Activated effector memory CD4-positive, alpha-beta T cell treated with Interleukin-2 at 50 U/mL for 16 hours (primary cell): ENCODE data around the gene SALL1.

Experiments used
- DNase-seq: peaks from one replicate; pipeline ENCODE4 v3.0.0-alpha.2; 2020

SALL1 gene

DNA sequence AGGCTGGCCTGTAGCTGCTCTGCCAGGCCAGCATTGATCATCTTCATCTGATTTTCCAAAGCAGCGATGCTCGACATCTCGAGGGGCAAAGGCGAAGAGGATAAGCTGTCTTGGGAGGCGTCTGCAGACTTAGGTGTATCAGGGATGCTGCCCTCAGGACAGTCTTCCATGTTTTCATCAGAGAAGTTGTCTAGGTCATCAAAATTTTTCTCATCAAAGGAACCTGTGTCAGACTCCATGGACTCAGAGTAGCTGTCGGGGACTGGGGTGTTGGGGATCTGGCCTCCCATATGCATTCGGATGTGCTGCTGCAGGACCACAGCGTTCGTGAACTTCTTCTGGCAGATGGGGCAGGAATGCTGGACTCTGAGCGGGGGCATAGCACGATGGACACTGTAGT is 11.5 kb downstream of the SALL1 start:
- DNase-seq = no peak

DNA sequence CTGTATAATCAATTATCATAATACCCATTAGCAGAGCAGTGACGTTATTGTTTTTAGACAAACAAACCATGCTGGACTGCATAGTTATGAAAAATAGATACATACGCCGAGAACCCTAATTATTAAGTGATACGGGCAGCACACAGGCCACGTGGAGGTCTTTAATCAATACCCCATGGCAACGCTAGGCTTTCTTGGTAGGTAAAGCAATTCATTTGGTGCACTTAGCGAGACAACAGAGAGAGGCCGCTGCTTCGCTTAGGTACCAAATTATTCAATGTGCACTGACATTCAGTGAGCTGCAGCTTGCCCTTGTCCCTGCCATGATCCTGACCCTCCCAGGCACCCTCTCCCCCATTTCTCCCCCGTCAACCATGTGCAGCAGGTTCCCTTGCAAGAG is 12.9 kb downstream of the SALL1 start:
- no peak for DNase-seq

DNA sequence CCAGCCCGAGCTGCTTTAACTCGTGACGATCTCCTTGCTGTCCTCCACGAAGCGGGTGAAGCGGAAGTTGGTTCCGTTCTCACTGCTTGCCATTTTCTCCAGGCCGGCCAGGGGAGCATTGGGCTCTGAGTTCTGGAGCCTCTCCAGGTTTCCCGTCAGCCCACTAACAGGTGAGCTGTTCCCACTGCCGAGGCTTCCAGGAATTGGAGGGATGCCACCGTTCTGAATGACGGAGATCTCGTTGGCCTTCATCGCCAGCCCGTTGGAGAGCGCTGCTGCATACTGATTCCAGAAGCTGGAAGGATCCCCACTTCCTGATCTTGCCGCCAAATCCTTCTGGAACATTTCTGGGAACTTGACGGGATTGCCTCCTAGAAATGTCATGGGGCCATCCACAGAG is 14.0 kb downstream of the SALL1 start:
- no peak for DNase-seq

DNA sequence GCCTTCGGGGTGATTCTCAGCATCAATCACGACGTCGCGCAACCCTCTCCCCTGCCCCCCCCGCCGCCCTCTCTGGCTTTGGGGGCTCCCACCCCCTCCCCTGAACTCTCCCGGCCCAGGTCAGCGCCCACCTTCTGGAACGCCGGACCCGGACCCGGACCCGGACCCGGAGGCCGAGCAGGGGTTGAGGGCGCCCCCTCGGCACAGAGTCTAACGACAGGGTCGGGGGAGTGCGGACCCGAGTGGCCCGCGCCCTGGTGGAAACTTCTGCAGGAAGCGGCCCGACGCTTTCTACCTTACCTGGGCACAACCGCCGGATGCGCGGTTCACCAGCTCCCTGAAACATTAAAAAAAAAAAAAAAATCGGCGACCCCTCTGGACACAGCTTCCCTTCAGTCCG is 16.2 kb downstream of the SALL1 start:
- DNase-seq = no peak

DNA sequence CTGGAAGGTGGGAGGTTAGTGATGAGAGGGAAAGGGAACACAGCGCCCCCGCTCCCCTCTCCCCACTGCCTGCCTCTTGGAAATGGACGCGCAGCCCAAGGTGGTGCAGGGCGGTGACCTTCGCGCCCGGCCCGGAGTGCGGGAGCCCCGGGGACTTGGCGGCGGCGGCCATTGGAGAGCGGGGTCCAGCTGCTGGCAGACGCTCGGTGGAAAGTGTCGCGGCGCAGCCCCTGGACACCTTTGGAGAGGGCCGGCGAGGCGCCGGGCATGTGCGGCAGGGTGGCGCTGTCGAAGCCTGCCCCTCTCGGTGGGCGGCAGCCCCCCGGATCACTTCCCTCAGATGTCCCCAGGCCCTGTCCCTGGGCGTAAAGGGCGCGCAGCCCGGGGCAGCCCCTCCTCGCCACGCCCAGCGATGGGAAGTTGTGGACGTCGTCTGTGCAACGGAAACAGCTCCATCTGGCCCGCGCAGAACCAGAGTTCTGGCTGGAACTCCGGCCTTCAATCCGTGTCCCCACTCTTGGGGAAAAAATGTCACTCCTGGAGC is 16.7 kb downstream of the SALL1 start:
- no peak for DNase-seq

DNA sequence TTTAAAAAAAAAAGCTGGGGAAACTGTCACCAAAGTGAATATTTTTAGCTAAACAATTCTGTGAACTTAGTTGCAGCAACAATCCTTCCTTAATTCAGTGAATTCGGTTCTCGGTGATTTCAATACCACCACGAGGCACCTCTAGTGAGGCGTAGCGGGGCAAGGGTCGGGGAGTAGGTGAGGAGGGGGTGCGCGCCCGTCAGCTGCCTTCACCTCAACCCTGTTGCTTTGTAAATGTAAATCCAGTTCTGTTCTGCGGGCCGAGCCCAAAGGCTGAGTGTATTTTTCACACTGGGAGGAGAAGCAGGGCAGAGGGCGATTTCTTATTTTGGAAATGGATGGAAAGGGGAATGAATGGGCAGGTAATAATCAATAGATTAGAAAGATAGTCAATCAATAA is 17.4 kb downstream of the SALL1 start:
- DNase-seq = no peak

DNA sequence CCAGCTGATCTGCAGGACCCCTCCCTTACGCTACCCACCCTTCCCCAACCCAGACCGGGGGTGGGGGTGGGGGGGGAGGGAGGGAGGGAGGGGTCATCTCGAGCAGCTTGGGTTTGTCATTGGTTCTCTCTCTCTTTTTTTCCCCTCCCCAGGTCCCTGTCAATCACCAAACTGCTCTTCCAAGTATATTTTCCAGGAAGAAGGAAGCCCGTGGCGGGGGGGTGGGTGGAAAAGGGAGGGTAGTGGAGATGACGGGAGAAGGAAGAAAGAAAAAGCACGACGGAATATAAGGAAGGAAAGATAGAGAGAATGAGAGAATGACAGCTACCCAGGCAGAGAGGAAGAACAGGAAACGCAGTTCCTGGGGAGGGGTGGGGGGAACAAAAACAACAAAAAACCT is 17.9 kb downstream of the SALL1 start:
- DNase-seq = no peak

DNA sequence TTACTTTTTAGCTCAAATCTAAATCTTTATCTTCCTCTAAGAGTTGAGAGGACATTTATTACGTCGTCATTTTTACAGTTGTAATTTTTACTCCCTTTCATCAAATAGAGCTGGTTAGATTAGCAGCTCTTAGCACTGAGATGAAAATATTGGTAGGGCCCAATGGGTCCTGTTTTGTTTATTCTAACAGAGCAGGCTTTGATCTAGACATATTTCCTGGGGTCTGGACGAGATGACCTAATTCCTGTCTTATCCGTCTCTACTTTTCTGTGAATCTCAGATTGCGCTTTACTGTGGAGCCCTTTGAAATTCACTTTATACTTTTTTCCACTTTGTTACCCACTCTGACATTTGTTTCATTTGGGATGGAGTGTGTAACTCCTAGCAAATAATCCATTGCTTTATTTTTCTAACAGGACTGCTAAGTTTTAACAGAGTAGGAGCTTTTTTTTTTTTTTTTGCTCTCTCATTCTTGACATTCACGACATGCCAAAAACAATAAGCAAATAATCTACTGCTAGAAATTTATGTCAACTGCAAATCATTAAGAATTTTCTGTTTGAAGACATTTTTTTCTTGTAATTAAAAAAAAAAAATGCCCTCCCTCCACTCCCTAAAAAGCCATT is 18.5 kb downstream of the SALL1 start:
- no peak for DNase-seq

DNA sequence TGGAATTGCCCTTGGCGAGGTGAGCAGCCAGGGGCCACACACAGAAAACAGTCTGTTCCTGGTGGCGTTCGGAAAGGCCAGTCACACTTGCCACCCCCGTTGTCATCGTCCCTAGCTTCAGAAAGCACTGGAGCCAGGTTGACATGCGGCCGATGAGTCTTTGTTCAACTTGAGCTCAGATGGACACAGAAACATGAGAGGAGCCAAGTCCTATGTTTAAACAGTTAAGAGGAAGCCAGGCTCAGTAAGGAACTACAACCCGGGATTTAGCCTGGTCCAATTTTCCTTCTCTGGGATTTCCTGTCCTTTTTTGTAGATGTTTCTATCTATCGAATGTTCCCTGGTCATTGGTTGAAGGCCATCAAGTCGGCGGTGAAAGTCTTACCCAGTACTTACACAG is 19.5 kb downstream of the SALL1 start:
- no peak for DNase-seq

DNA sequence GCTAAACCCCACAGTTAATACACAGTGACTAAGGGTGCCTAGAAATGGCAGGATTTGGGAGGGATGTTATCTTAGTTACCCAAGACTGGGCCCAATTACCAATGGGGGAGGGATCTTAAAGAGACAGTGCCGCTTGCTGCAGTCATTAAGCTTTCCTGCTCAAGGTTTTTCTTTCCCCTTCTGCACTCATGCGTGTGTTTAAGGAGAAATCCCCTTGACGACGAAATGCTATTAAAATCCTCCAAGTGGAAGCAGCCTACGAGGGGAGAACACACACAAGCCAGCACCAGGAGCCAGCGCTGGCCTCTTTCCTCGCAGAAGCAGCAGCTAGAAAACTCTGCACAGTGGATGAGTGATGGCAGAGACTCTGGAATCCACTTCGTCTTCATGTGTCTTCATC is 22.0 kb downstream of the SALL1 start:
- no peak for DNase-seq

DNA sequence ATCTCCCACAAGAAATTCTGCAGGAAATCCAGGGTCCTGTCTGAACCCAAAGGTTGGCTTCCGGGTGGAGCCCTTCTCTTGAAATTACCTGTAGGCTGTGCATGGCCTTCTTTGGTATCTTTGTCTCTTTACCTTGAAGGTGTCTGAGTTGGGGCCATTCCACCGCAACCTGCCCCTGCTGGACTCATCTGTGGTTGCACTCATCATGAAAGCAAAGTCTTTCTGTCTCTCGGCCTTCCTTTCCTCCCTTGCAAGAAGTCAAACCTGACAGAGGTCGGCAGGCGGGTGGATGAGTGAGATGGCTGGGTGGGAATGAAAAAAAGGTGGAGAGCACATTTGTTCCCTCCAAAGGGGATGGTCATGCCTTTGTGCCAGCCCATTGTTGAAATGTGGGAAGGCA is 25.1 kb downstream of the SALL1 start:
- no peak for DNase-seq

DNA sequence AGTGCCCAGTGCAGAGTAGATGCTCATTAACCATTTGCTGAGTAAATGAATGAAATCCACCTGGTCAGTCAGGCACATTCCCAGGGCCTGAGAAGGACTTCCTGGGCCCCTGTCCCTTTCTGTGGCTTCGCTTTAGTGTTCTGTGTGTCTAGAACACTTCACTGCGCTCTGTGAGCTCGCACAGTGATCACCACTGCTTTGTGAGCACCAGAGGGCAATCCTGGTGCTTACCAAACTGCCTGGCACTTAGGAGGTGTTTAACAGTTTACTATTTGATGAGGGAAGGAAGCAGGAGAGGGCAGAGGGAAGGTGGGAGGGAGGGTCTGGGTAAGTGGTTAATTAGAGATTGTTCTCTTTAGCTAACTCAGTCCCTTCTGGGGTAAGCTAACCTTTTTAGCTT is 26.2 kb downstream of the SALL1 start:
- DNase-seq = no peak

DNA sequence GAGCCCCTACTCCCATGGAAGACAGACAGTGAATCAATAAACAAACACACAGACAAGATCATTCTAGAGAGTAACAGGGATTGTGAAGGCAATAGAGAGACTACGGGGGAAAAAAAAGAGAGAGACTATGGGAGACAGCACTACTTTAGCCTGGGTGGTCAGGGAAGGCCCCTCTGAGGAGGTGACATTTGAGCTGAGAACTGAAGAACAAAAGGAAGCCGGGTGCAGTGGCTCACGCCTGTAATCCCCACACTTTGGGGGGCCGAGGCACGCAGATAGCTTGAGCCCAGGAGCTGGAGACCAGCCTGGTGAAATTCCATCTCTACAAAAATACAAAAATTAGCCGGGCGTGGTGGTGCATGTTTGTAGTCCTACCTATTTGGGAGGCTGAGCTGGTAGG is 29.2 kb downstream of the SALL1 start:
- no peak for DNase-seq

DNA sequence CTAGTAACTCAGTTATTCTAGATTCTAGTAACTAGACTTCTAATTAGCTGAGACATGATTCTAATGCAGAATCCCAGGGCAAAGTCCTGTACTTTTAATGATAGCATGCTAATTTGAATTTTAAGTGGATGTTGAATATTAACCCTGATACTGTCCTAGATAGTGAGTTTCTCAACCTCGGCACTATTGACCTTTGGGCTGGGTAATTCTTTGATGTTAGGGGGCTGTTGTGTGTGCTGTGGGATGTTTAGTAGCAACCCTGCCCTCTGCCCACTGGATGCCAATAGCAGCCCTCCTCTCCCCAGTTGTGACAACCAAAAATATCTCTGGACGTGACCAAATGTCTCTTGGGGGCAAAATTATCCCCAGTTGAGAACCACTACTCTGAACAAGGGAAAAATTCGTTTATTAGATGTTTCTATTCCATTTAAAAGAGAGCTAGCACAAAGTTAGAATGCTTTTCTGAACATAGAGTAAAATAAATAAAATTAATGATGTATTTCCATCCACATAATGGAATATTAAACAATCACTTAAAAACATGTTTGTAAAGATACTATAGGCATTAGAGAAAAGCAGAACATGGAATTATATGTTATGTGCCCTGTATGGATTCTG is 30.2 kb downstream of the SALL1 start:
- no peak for DNase-seq

DNA sequence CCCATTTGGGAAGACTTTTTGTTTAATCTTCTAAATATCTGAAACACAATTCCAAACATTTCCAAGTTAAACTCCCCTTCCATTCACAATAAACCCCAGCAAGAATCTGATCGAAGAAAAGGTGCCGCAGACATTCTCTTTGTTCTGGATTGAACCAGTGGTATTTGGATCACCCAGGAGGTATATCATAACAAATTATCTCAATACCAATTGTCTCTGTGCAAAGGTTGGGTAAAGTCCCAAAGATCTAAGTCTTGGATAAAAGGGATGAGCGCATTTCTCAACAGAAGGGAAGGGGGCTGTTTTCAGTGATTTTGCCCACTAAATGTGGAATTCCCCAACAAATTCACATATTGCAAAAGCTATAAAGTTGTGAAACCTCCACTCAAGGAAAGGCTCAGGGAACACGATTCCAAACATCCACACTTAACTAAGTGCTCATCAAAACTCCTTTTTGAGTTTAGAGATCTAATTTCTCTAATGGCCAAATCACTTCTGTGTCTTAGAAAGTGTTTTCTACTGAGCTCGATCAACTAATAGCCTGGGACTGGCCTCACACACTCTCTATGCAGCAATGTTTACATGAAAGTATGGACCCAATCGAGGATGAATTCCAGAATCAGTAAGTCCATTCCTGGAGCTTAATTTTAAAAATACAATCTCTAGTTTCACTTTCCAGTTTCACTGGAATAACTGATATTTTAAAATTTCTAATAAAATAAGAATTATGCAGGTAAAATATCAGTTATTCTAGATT is 30.9 kb downstream of the SALL1 start:
- no peak for DNase-seq

DNA sequence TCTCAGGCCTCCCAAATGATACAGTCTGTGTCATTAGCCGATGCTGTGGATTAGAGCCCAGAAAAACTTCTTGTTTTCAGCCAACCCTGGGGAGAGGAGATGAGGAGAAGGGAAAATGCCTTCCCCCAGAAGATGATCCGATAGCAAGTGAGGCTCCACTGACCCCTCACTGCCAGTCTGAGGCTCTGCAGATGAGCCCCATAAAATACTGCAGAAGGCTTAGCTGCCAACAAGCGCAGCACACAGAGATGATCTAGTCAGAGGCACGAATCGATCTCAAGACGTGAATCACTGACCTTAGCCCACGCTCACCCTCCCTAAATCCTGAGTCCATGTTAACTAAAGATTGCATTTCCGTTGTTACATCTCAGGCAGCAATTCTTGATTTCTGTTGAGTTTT is 31.5 kb downstream of the SALL1 start:
- DNase-seq = no peak

DNA sequence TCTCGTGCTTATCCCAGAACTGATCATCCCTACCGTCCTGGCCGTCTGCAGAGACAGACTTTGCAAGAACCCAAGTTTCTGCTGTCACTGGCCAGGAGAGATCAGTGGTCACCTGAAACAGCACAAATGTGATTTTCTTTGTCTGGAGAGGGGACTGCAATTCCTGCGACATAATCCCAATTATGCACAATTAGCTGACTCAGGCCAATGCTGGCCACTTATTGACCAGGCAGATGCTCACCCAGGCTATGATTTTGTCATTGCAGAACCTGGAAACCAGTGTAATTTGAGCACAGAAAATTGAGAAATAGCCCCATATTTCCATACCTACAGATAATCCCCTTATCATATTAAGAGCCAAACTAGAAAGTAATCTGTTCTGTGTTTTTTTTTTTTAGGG is 34.7 kb downstream of the SALL1 start:
- no peak for DNase-seq

DNA sequence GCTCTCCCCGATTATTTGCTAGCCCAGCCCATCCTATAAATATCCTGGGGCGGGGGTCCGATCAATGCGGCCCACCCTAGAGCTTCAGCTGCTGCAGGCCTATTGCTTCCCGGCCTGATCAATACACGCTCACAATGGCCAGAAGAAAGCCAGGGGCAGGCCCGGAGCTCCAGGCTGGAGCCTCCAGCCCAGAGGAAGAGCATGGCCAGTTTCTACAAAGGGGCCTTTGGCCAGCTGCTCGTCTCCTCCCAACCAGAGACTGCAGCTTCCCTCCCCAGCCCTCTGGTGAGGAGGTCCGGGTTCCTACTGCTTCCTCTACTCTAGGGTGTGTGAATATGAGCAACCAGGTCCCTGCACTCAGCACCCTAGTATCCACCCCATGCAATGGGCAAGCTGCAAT is 36.7 kb downstream of the SALL1 start:
- DNase-seq = no peak

DNA sequence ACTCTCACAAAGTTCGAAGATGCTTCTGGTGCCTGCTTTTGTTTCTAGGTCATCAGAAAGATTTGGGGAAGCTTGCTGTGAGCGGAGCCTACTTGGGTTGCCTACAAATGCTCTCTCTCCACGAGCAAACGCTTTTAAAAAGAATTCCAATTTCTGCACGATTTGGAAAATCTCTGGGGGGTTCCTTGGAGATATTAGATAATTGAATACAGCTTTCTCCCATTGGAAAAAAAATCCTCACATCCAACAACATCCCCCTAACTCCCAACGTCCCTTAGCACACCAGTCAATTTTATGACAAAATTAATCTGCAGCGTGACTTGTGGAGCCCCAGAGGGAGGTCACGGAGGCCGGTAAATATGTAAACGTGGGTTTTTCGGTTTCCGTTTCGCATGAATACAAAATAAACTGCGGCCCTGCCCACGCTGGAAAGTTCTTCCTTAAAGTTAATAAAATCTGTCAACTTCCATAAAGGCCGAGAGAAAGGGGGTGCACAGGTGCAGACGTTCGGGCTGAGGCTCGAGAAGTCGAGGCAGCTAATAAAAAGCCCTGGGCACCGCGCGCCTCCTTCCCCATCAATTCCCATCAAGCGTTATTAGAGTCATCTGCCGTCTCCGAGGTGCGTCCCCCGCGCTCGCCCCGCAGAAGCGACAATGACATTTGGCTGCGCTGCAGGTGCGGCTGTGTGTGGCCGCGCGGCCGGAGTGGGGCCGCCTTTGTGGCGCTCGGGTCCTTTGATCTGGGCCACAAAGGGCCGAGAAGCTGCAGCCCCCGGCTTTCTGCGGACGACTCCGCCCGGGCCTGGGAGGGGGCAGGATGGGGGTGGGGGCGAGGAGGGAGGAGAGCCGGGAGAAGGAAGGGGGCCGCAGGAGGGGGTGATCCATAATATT is 37.6 kb downstream of the SALL1 start:
- no peak for DNase-seq

DNA sequence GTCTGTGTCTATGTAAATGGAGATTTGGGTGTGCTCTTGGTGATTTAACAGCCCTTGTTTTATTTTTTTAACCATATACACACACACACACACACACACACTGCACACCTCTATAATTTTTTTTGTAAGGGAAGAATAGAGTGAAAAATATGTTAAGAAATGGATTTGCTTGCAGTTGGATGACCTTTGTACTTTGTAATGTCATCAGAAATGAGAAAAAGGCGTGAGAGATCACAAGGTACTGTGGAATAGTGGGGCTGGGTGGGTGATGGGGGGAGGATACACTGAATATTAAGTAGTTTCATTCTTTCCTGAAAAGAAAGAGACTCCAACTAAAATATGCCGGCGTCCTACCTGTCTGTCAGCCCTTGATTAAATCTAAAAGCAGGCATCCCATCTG is 38.7 kb downstream of the SALL1 start:
- no peak for DNase-seq

DNA sequence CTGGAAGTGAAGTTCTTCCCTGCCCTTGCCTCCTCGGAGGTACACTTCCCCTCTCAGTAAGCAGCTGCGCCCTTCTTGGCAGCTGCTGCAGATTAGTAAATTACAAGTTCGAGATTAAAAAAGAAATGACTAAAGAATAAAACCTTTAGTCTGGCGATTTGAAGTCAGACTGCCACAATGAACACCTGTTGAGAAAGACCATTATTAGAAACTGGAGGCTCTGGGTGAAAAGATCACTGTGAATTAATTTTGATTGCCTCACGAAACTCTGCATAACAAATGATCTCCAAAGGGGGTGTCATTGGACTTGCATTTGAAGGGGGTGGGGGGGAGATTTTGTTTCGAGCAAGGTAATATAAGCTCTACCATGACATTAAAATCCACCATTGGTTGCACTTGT is 39.3 kb downstream of the SALL1 start:
- no peak for DNase-seq

DNA sequence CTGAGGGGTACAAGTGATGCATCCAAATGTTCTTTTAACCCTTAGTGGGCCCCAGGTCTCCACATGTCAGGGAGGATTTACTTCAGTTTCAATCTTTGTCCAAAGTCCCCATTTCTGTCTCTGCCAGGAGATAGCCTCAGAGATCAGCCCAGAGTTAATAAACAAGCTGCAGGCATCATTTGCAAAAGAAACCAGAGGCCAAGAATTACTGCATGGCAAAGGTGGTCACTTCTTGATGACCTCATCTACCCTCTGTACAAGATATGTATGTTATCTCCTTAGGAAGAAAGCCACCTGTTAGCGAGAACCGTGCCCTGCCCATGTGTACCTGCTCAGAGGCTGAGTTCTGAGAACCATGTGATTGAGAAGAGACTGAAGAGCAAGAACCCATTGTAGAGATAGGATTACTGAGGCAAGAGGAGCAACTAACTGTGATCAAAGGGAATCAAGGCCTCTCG is 40.3 kb downstream of the SALL1 start:
- DNase-seq = no peak

DNA sequence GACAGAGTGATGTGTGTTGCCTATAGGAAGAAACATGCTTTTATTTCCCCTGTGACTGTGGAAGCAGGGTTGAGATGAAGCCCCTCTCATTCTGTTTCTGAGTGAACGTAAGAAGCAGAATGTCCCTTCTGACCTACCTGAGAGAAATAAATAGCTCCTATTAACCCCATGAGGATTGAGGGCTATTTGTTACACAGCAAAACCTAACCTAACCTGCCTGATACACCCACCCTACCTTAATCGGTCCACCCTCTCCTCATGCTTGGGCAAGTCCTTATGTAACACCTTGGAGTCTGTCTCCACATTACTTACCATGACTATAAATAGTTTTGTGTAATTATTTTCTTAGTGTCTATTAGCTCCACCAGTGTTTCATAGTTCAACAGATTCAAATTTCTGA is 41.9 kb downstream of the SALL1 start:
- DNase-seq = no peak
